K562 (cell line): ENCODE data around the gene ACAP3.

Experiments
- CTBP1 ChIP-seq: fragments of 450-650 bp; IDR thresholded peaks from 2 replicates; pipeline ENCODE4 v1.6.1; 2016; ENCODE audit warnings: borderline replicate concordance
- MAZ ChIP-seq, 2 experiments: fragments of 450-650 bp in 1 of 2; sonication (generic) in 1 of 2; formaldehyde crosslinking; IDR thresholded peaks in 1 of 2; conservative IDR thresholded peaks in 1 of 2; 2 replicates each; pipeline versions ENCODE4 v1.4.0 to v1.5.0; 2020; ENCODE audit warnings: mild to moderate bottlenecking in 1 of 2, missing genetic modification reagents in 1 of 2
- ZNF512 ChIP-seq: IDR thresholded peaks from 2 replicates; pipeline ENCODE4 v1.6.1; 2016; ENCODE audit warnings: missing genetic modification characterization, missing compliant biosample characterization

DNA sequence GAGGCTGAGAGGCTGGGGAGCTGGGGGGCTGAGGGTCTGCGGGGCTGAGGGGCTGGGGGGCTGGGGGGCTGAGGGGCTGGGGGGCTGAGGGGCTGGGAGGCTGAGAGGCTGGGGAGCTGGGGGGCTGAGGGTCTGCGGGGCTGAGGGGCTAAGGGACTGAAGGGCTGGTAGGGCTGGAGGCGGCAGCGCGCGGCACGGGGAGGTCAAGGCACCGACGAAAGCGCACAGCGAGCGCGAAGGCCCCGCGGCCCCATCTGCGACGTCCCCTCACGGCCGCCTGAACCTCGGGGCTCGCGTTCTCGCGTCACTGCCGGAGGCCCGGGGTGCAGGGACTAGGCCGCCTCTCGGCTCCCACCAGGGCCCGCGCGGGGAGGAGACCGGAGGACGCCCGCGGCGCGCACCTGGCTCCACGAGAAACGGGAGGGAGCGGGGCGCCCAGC, 16.4 kb upstream of the ACAP3 start:
- TF ChIP-seq CTBP1 (no peak), ZNF512 (tag) (no peak), MAZ (CRISPR knock-in tag; conservative IDR thresholded peaks at IDR 0.05 in 1 of 2, IDR thresholded peaks at IDR 0.05 in 1 of 2) (peak in 1 of 2 experiments; percentile 45; a peak in 2 of 4 replicates)
